ENCODE data around the gene IFFO2.

GRCh38 chr1:18872071-18872611 lies 84.3 kb downstream of the IFFO2 start:
- TF ChIP-seq REST (IDR thresholded peaks at IDR 0.05; ENCODE audit: insufficient read depth in 1 of 2, low read depth in 2 of 2, low read length in 2 of 2) (no peak), POLR2AphosphoS5 (IDR thresholded peaks at IDR 0.05; ENCODE audit: low read depth, low read length) (no peak), TAF1 (IDR thresholded peaks at IDR 0.05; ENCODE audit: borderline replicate concordance, insufficient read depth, low read length) (no peak), FOXP2 (optimal IDR thresholded peaks at IDR 0.05; ENCODE audit: borderline replicate concordance, extremely low read depth, extremely low read length, insufficient read depth) (no peak)
